Breast epithelium (tissue), 3 donors: ENCODE results near the gene DISP3.

ENCODE experiments used
- POLR2A ChIP-seq: fragments of 450-650 bp; IDR thresholded peaks from one replicate; pipeline ENCODE4 v1.6.1; 2016; ENCODE audit warnings: antibody characterized with exemption, mild to moderate bottlenecking, moderate library complexity
- POLR2AphosphoS5 ChIP-seq, 3 donors: sonication (generic); formaldehyde crosslinking; IDR thresholded peaks; one replicate each; pipeline ENCODE4 v1.6.1; 2017; ENCODE audit warnings: antibody characterized with exemption in 3 of 3
- TF ChIP-seq, protein P1 (sequence below), 3 donors: fragments of 450-650 bp; IDR thresholded peaks; one replicate each; pipeline ENCODE4 v1.5.1; 2016 to 2017; ENCODE audit warnings: antibody characterized with exemption in 3 of 3, mild to moderate bottlenecking in 3 of 3, moderate library complexity in 3 of 3

- TF ChIP-seq, protein P1, sequence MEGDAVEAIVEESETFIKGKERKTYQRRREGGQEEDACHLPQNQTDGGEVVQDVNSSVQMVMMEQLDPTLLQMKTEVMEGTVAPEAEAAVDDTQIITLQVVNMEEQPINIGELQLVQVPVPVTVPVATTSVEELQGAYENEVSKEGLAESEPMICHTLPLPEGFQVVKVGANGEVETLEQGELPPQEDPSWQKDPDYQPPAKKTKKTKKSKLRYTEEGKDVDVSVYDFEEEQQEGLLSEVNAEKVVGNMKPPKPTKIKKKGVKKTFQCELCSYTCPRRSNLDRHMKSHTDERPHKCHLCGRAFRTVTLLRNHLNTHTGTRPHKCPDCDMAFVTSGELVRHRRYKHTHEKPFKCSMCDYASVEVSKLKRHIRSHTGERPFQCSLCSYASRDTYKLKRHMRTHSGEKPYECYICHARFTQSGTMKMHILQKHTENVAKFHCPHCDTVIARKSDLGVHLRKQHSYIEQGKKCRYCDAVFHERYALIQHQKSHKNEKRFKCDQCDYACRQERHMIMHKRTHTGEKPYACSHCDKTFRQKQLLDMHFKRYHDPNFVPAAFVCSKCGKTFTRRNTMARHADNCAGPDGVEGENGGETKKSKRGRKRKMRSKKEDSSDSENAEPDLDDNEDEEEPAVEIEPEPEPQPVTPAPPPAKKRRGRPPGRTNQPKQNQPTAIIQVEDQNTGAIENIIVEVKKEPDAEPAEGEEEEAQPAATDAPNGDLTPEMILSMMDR (IDR thresholded peaks at IDR 0.05), result no peak
- no peak for TF ChIP-seq POLR2AphosphoS5 (IDR thresholded peaks at IDR 0.05)
- TF ChIP-seq POLR2A, result no peak
Measured at GRCh38 chr1:11438996-11439395, 40.0 kb upstream of the DISP3 start.
